Neural progenitor cell (in vitro differentiated cells): Measurements from ENCODE around the gene MSI2. TPM values are rescaled to one million over a fixed set of nuclear protein-coding genes. Genes with fewer than 3 reads are reported as not detected.

ENCODE experiments used
- DNase-seq: peaks from one replicate; pipeline ENCODE4 v3.0.0-alpha.2; 2016; ENCODE audit warnings: low spot score
- H2AFZ ChIP-seq: fragments of 200-600 bp; sonication (generic); replicated peaks from 2 replicates; pipeline ENCODE4 v1.6.1; 2016; ENCODE audit warnings: antibody characterized with exemption
- H3F3A ChIP-seq: fragments of 200-600 bp; sonication (generic); 2 replicates; pipeline ENCODE4 v1.6.1; 2016; ENCODE audit warnings: antibody characterized with exemption, low read depth
- H3K27ac ChIP-seq: fragments of 200-600 bp; sonication (generic); 2 replicates; pipeline ENCODE4 v1.5.1; 2016; ENCODE audit warnings: mild to moderate bottlenecking
- H3K27me3 ChIP-seq: fragments of 200-600 bp; sonication (generic); 2 replicates; pipeline ENCODE4 v1.6.1; 2016; ENCODE audit warnings: mild to moderate bottlenecking, moderate library complexity
- H3K36me3 ChIP-seq: fragments of 200-600 bp; sonication (generic); 2 replicates; pipeline ENCODE4 v1.5.1; 2016
- H3K4me1 ChIP-seq: fragments of 200-600 bp; sonication (generic); 2 replicates; pipeline ENCODE4 v1.6.1; 2016; ENCODE audit warnings: mixed run types
- H3K4me2 ChIP-seq: fragments of 200-600 bp; sonication (generic); 2 replicates; pipeline ENCODE4 v1.6.1; 2016
- H3K4me3 ChIP-seq: fragments of 200-600 bp; sonication (generic); 2 replicates; pipeline ENCODE4 v1.5.1; 2016
- H3K79me2 ChIP-seq: fragments of 200-600 bp; sonication (generic); 2 replicates; pipeline ENCODE4 v1.6.1; 2016; ENCODE audit warnings: low read depth
- H3K9ac ChIP-seq: fragments of 200-600 bp; sonication (generic); 2 replicates; pipeline ENCODE4 v1.6.1; 2016
- H3K9me3 ChIP-seq: fragments of 200-600 bp; sonication (generic); 2 replicates; pipeline ENCODE4 v1.5.1; 2016; ENCODE audit warnings: low read depth
- H4K20me1 ChIP-seq: fragments of 200-600 bp; sonication (generic); 2 replicates; pipeline ENCODE4 v1.6.1; 2016; ENCODE audit warnings: low read depth
- H3K27ac Mint-ChIP-seq: 3 replicates; pipeline ENCODE4 v1.8.0; 2021; ENCODE audit warnings: mixed read lengths
- H3K27me3 Mint-ChIP-seq: 2 replicates; pipeline ENCODE4 v1.8.0; 2022; ENCODE audit warnings: low read depth, mild to moderate bottlenecking, inconsistent platforms, moderate library complexity, mixed read lengths; ENCODE audit not compliant: insufficient read depth
- H3K36me3 Mint-ChIP-seq: 3 replicates; pipeline ENCODE4 v1.8.0; 2021; ENCODE audit warnings: mixed read lengths
- H3K4me1 Mint-ChIP-seq: 3 replicates; pipeline ENCODE4 v1.8.0; 2021; ENCODE audit warnings: mixed read lengths
- H3K4me3 Mint-ChIP-seq: 3 replicates; pipeline ENCODE4 v1.8.0; 2021; ENCODE audit warnings: mild to moderate bottlenecking, moderate library complexity, mixed read lengths
- H3K9me3 Mint-ChIP-seq: 3 replicates; pipeline ENCODE4 v1.8.0; 2020; ENCODE audit warnings: mixed read lengths
- CTCF ChIP-seq: fragments of 200-600 bp; sonication (generic); IDR thresholded peaks from 2 replicates; pipeline ENCODE4 v1.5.1; 2017; ENCODE audit warnings: antibody characterized with exemption, mild to moderate bottlenecking
- EZH2 ChIP-seq: fragments of 200-600 bp; sonication (generic); IDR thresholded peaks from 2 replicates; pipeline ENCODE4 v1.6.1; 2017; ENCODE audit warnings: antibody characterized with exemption, mild to moderate bottlenecking, moderate library complexity
- EZH2phosphoT487 ChIP-seq: fragments of 200-600 bp; sonication (generic); IDR thresholded peaks from 2 replicates; pipeline ENCODE4 v1.6.1; 2017; ENCODE audit warnings: antibody characterized with exemption
- total RNA-seq: library from RNA; depleted of rRNA; stranded (reverse); fragments of >200 nt; gene quantifications from 2 replicates; pipeline ENCODE4 v1.2.3, GENCODE V29; 2015; ENCODE audit warnings: low replicate concordance

The MSI2 gene
- total RNA-seq, 1 donor from 2014 or later = 96.9 TPM

GRCh38 chr17:57399690-57400089 is 143.4 kb downstream of the MSI2 start:
- H4K20me1 ChIP-seq = peaks cover 27% of the 10 kb centered on the region
- DNase-seq = no peak
- Mint-ChIP-seq H3K27me3 (peaks cover 6% of the 10 kb centered on the region), H3K36me3 (peaks cover 43% of the 10 kb centered on the region), H3K4me3 (no peak overlapping the region), H3K9me3 (peaks cover 3% of the 10 kb centered on the region), H3K4me1 (peaks cover 89% of the 10 kb centered on the region), H3K27ac (no peak overlapping the region)
- H3K27ac ChIP-seq = no peak overlapping the region
- no peak overlapping the region for H3K4me3 ChIP-seq
- no peak overlapping the region for H3K4me2 ChIP-seq
- no peak overlapping the region for H3K9ac ChIP-seq
- peaks cover 16% of the 10 kb centered on the region for H3F3A ChIP-seq
- no peak overlapping the region for H2AFZ ChIP-seq
- H3K36me3 ChIP-seq = no peaks in the 10 kb centered on the region
- H3K79me2 ChIP-seq = peaks cover 99% of the 10 kb centered on the region
- H3K27me3 ChIP-seq = no peaks in the 10 kb centered on the region
- no peaks in the 10 kb centered on the region for H3K9me3 ChIP-seq
- peaks cover 56% of the 10 kb centered on the region for H3K4me1 ChIP-seq
- TF ChIP-seq EZH2phosphoT487 (no peak), EZH2 (no peak), CTCF (no peak)

- Mint-ChIP-seq H3K27ac (peak overlapping the region; percentile 24), H3K9me3 (no peaks in the 10 kb centered on the region), H3K36me3 (peaks cover 34% of the 10 kb centered on the region), H3K4me1 (peaks cover 90% of the 10 kb centered on the region), H3K4me3 (no peak overlapping the region), H3K27me3 (peaks cover 4% of the 10 kb centered on the region)
- DNase-seq = no peak
- Histone ChIP-seq H3F3A (peaks cover 25% of the 10 kb centered on the region), H3K79me2 (peaks cover 98% of the 10 kb centered on the region), H3K4me2 (no peak overlapping the region), H3K27me3 (no peaks in the 10 kb centered on the region), H3K9ac (no peak overlapping the region), H4K20me1 (peaks cover 32% of the 10 kb centered on the region), H3K27ac (no peak overlapping the region), H3K4me3 (no peak overlapping the region), H3K36me3 (no peaks in the 10 kb centered on the region), H2AFZ (no peak overlapping the region), H3K9me3 (no peaks in the 10 kb centered on the region), H3K4me1 (peaks cover 66% of the 10 kb centered on the region)
- no peak for TF ChIP-seq CTCF
- no peak for TF ChIP-seq EZH2phosphoT487
- no peak for TF ChIP-seq EZH2
These were observed 144.3 kb downstream of the MSI2 start for GRCh38 chr17:57400648-57401047.

- Histone ChIP-seq H3K9me3 (no peaks in the 10 kb centered on the region), H3K27me3 (no peaks in the 10 kb centered on the region), H3K36me3 (no peaks in the 10 kb centered on the region), H4K20me1 (peaks cover 37% of the 10 kb centered on the region), H3K4me2 (no peak overlapping the region), H3K4me3 (no peak overlapping the region), H3K79me2 (peaks cover 86% of the 10 kb centered on the region), H2AFZ (no peak overlapping the region), H3F3A (peaks cover 35% of the 10 kb centered on the region), H3K27ac (no peak overlapping the region), H3K9ac (no peak overlapping the region), H3K4me1 (peaks cover 66% of the 10 kb centered on the region)
- Mint-ChIP-seq H3K27me3 (peaks cover 4% of the 10 kb centered on the region), H3K9me3 (no peaks in the 10 kb centered on the region), H3K27ac (peak overlapping the region; percentile 24), H3K4me1 (peaks cover 90% of the 10 kb centered on the region), H3K4me3 (no peak overlapping the region), H3K36me3 (peaks cover 29% of the 10 kb centered on the region)
- TF ChIP-seq EZH2 (no peak), CTCF (peak; percentile 46), EZH2phosphoT487 (no peak)
- peak; percentile 62 for DNase-seq
These were observed 145.5 kb downstream of the MSI2 start for GRCh38 chr17:57401556-57402488.
